Epithelial cell of proximal tubule (primary cell): ENCODE measurements around the gene NFATC4. TPM values are rescaled to one million over a fixed set of nuclear protein-coding genes. Genes with fewer than 3 reads are reported as not detected.

Experiments used
- DNase-seq: peaks from one replicate; pipeline ENCODE4 v3.0.0-alpha.2; 2011; ENCODE audit warnings: low read depth
- H3K4me3 ChIP-seq: 2 replicates; pipeline ENCODE4 v1.5.1; 2011; ENCODE audit warnings: low read depth, mild to moderate bottlenecking, low read length
- total RNA-seq: library from RNA; depleted of rRNA; stranded (reverse); fragments of >200 nt; gene quantifications from 2 replicates; pipeline ENCODE4 v1.2.3, GENCODE V29; 2015
- TF ChIP-seq, protein P1 (sequence below): conservative IDR thresholded peaks from 2 replicates; pipeline ENCODE4 v1.5.1; 2012; ENCODE audit warnings: low read depth, mild to moderate bottlenecking, low read length

Gene NFATC4
- 4.5 and 30.2 TPM in 2 replicates for total RNA-seq

DNA sequence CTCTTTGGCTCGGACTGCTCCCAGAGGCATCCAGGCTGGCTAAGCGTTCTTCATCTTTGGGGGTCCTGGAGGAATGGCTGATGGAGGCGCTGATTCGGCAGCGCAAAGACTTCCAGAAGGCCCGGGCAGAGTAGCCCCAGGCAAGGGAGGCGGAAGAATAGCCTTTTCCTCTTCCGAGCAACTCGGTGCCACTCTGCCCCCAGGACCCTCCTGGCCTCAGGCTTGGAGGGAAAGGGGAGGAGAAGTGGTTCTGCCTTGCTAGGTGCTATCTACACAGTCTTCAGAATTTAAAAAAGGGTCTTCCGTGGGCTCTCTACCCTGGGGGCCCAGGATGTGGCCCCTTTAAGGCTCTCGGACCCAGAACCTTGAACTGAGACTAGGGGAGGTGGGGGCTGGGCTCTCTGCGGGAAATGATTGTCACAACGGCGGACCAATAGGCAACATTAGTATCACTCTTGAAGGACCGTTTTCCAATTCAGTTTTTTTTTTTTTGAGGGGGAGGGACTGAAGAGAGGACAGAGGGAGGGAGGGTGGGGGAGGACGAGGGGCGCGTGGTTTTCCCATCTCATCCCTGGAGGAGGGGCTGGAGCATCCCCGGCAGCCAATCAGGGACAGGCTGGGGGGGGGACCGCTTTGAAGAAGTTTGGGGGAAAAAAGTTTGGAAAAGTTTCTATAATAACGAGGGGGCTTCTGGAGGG, at the start of gene NFATC4:
TSS of gene NFATC4 (plus strand) at position 671 of the 698 bp plus-strand sequence. CDS start 157 bp downstream, outside the sequence.
- DNase-seq, result no peak
- TF ChIP-seq, protein P1, sequence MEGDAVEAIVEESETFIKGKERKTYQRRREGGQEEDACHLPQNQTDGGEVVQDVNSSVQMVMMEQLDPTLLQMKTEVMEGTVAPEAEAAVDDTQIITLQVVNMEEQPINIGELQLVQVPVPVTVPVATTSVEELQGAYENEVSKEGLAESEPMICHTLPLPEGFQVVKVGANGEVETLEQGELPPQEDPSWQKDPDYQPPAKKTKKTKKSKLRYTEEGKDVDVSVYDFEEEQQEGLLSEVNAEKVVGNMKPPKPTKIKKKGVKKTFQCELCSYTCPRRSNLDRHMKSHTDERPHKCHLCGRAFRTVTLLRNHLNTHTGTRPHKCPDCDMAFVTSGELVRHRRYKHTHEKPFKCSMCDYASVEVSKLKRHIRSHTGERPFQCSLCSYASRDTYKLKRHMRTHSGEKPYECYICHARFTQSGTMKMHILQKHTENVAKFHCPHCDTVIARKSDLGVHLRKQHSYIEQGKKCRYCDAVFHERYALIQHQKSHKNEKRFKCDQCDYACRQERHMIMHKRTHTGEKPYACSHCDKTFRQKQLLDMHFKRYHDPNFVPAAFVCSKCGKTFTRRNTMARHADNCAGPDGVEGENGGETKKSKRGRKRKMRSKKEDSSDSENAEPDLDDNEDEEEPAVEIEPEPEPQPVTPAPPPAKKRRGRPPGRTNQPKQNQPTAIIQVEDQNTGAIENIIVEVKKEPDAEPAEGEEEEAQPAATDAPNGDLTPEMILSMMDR, result no peak
- peak within 1 kb of the TSS; percentile 76 for H3K4me3 ChIP-seq

DNA sequence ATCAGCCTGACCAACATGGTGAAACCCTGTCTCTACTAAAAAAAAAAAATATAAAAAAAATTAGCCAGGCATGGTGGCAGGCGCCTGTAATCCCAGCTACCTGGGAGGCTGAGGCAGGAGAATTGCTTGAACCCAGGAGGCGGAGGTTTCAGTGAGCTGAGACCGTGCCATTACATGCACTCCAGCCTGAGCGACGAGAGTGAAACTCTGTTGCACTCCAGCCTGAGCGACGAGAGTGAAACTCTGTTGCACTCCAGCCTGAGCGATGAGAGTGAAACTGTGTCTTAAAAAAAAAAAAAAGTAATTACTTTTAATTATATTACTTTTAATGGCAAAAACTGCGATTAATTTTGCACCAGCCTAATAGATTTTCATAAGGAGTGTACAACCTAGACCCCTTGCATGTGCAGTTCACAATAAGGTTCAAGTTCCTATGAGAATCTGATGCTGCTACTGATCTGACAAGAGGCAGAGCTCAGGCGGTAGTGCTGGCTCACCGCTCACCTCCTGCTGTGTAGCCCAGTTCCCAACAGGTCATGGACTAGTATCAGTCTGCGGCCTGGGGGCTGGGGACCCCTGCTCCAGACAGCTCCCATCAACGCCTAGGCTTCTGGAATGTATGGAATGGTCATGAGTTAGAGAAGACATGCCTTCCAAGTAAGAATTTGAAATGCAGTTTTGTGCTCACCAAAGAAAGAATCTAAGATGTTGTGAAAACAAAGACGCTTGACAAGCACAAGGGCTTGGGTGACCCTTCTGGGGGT, 46.6 kb upstream of the NFATC4 start:
- no peak overlapping the region for H3K4me3 ChIP-seq
- TF ChIP-seq, protein P1, result no peak
- DNase-seq, result no peak

DNA sequence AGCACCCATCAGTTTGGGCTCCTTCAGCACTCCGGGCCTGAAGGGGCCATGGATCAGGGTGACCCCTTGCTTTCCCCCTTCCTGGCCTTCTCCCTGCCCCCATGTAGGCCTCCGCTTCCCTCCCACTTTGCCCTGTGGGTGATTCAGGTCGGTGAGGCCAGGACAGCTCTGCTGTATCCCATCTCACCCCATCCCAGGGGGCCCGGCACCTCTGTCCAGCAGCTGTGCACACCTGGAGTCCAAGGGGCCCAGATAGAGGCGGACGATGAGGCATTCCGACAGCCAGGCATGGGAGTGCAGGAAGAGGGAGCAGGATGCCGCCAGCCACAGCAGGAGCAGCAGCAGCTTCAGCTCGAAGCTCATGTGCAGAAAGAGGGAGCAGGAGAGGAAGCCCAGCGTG, 45.3 kb upstream of the NFATC4 start:
- no peak overlapping the region for H3K4me3 ChIP-seq
- TF ChIP-seq, protein P1, result no peak
- no peak for DNase-seq

DNA sequence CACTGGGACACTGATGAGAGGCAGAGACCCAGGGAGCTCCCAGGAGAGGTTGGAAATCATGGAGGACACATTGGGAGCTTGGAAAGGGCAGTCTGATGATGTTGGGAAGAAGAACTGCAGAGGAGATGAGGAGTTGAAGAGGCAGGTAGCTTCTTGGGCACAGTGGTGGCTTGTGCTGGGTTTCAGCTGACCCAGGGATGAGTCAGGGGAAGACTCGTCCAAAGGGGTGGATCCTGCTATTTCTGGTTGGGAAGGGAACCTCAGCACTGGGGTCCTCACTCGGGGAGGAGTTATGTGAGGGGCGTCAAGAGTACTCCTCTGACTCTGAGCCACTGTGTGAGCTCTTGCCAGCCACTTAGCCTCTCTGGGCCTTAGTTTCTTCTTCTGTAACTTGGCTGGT, 44.6 kb upstream of the NFATC4 start:
- TF ChIP-seq, protein P1, result no peak
- H3K4me3 ChIP-seq, result no peak overlapping the region
- no peak for DNase-seq

DNA sequence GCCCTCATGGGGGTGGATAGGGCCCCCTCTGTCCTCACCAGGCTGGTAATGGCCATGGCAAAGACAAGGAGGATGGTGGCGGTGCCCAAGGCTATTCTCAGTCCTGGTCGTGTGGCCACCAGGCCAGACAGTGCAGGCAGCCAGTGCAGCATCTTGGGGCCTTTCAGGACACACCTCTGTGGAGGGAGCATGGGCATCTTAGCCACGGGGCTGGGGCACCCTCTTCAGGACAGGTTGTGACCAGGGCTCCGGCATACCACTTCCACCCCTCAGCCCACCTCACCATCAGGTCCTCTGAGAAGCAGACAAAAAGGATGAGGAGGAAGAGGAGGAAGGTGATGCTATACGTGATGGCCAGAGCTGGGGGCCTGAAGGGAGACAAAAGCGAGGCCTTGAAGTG, 44.0 kb upstream of the NFATC4 start:
- no peak for DNase-seq
- TF ChIP-seq, protein P1, result no peak
- no peak overlapping the region for H3K4me3 ChIP-seq

DNA sequence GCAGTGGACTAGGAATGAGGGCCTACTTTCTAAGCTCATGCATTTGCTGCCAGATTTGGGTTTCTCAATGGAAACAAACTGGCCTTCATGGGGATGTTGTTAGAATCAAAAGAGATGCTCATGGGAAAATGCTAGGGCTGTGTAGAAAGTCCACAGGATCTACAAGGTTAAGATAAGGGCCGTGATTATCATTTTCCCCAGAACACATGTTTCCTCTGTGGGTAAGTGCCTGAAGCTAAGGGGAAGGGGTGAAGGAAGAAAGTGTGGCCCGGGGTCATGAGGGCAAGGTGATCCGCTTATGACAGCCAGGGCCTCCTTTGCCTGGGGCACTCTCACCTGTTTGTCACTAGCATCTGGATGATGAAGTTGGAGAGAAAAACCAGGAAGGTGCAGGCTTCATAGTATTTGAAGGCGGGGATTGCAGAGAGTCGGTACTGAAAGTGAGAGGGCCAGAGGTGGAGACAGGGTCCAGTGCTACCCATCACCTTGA, 42.9 kb upstream of the NFATC4 start:
- TF ChIP-seq, protein P1, result no peak
- no peak overlapping the region for H3K4me3 ChIP-seq
- no peak for DNase-seq

DNA sequence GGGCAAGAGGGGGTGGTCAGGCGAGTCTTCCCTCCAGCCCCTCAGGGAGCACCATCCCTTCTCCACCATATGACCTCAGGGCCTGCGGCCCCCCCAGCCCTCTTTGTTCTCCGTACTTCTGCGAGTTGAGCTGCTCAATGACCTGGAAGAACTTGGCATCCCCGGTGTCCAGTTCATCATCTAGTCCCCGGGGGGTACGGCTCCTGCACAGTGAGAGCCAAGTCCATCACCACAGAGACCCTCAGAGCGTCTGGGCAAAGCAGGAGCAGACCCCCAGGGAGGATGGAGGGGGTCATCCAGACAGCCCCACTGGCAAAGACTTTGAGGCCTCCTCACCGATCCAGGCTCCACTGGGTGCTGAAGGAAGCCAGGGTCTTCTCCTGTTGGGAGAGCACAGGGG, 42.0 kb upstream of the NFATC4 start:
- TF ChIP-seq, protein P1, result no peak
- H3K4me3 ChIP-seq, result no peak overlapping the region

More for the DNA sequence above, 42.0 kb upstream of the NFATC4 start:
- DNase-seq, result no peak
